Esophagus squamous epithelium (tissue), 5 donors: ENCODE results near the gene ARSJ. TPM values are rescaled to one million over a fixed set of nuclear protein-coding genes. Genes with fewer than 3 reads are reported as not detected.

ENCODE experiments used
- DNase-seq: peaks from one replicate; lab custom pipeline; 2025; lab: John Stamatoyannopoulos, UW
- H3K27ac ChIP-seq, 4 donors: fragments of 200-600 bp; sonication (generic); one replicate each; pipeline ENCODE4 v1.5.1; 2016 to 2019; ENCODE audit warnings: mild to moderate bottlenecking in 1 of 4
- H3K27me3 ChIP-seq, 4 donors: fragments of 200-600 bp; sonication (generic); 1 replicate in 3 of 4; 2 replicates in 1 of 4; pipeline versions ENCODE4 v1.5.1 to v1.6.0; 2017 to 2021; ENCODE audit warnings: antibody characterized with exemption in 1 of 4
- H3K36me3 ChIP-seq, 3 donors: fragments of 200-600 bp; sonication (generic); one replicate each; pipeline ENCODE4 v1.5.1; 2016 to 2019
- H3K4me1 ChIP-seq, 3 donors: fragments of 200-600 bp; sonication (generic); one replicate each; pipeline ENCODE4 v1.5.1; 2017 to 2019
- H3K4me3 ChIP-seq, 4 donors: fragments of 200-600 bp; sonication (generic); 1 replicate in 3 of 4; 2 replicates in 1 of 4; pipeline ENCODE4 v1.5.1; 2016 to 2019; ENCODE audit warnings: mild to moderate bottlenecking in 2 of 4, moderate library complexity in 1 of 4
- H3K9me3 ChIP-seq, 3 donors: fragments of 200-600 bp; sonication (generic); one replicate each; pipeline ENCODE4 v1.5.1; 2016 to 2019
- CTCF ChIP-seq, 6 experiments: fragments of 450-650 bp in 4 of 6; fragments of 200-600 bp in 2 of 6; sonication (generic) in 2 of 6; IDR thresholded peaks; one replicate each; pipeline ENCODE4 v1.5.1; 2016 to 2019; ENCODE audit warnings: antibody characterized with exemption in 6 of 6, mild to moderate bottlenecking in 4 of 6, moderate library complexity in 4 of 6
- POLR2A ChIP-seq, 4 donors: fragments of 450-650 bp; IDR thresholded peaks; one replicate each; pipeline ENCODE4 v1.6.1; 2017; ENCODE audit warnings: antibody characterized with exemption in 4 of 4, mild to moderate bottlenecking in 4 of 4, moderate library complexity in 3 of 4
- WGBS, 2 donors: methylation state at CpG; one replicate each; pipeline ENCODE4 v1.1.5; 2018; 5-methylcytosine and 5-hydroxymethylcytosine counted together
- intact Hi-C: fragments of 100-400 bp; cut with DNase I; formaldehyde crosslinking; loops from one replicate; pipeline ENCODE4 v1.15.0; 2022
- total RNA-seq, 4 donors: library from RNA; depleted of rRNA; stranded (reverse); fragments of >200 nt; gene quantifications; one replicate each; pipeline ENCODE4 v1.1.0, GENCODE V29; 2016
- donor health status: DM: yes; HTN: yes; CAD: no.

Gene ARSJ
- total RNA-seq, 4 donors from 2014 or later, result 2.7 to 10.3 (median 5.8) TPM

- TF ChIP-seq POLR2A (IDR thresholded peaks at IDR 0.05) (no peak), CTCF (IDR thresholded peaks at IDR 0.05) (no peak)
- H3K9me3 ChIP-seq, result no peaks in the 10 kb centered on the region
- peak overlapping the region; percentile 1 to 84 (median 74) for H3K4me3 ChIP-seq
- H3K36me3 ChIP-seq, result no peaks in the 10 kb centered on the region
- intact Hi-C loops, result no loop called here
- H3K27me3 ChIP-seq, result no peaks in the 10 kb centered on the region
- H3K27ac ChIP-seq, result peak overlapping the region in 3 of 4 donors; percentile 18 to 90 (median 90)
- H3K4me1 ChIP-seq, result peaks cover 0 to 60% (median 8%) of the 10 kb centered on the region in 3 donors
- 27 to 31% methylated on average over 1 of the region's 1 CpG for WGBS, 2 donors
- DNase-seq, result no peak
Observed at GRCh38 chr4:113977526-113977855, 2.0 kb downstream of the ARSJ start.

DNA sequence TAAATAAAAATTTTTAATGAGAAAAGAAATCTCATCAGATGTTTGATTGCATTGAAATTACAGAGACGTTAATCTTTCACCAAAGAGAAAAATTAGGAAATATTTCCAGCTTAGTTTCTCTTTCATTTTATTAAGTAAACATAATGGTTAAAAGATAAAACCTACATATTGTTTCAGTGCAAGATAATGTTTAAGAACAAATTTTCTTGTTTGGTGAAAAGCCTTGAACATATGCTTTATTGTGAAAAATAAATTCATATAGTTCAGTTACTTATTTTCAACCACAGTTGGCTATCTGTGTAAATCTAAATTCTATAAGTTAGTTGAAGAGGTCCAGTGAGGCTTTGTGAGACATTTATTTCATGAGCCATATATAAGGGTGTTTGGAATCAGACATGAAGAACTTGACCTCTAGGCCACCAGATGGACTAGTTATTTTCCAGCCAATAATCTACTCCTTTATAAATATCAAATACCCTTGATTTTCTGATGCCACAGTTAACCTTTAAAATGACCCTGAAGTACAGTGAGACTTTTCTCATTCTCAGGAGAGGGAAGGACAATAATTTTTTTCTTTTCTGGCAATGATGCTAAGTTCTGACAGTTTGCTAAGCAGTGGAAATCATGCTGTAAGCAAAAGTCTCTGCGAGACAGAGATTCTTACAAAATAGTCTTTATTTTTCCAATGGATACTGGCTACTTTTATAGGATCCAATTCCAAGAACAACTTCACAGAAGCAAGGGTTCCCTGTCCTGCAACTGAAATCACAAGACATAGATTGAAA is 2.5 kb downstream of the ARSJ start:
- intact Hi-C loops, result no loop called here
- no peaks in the 10 kb centered on the region for H3K36me3 ChIP-seq
- H3K27me3 ChIP-seq, result no peaks in the 10 kb centered on the region
- no peak for TF ChIP-seq POLR2A (IDR thresholded peaks at IDR 0.05)
- TF ChIP-seq CTCF (IDR thresholded peaks at IDR 0.05), result no peak
- peaks cover 0 to 55% (median 8%) of the 10 kb centered on the region in 3 donors for H3K4me1 ChIP-seq
- H3K27ac ChIP-seq, result peak overlapping the region in 3 of 4 donors; percentile 18 to 90 (median 90)
- peak overlapping the region; percentile 1 to 84 (median 74) for H3K4me3 ChIP-seq
- 21 to 30% methylated on average over 2 of the region's 2 CpGs for WGBS, 2 donors
- H3K9me3 ChIP-seq, result no peaks in the 10 kb centered on the region
- no peak for DNase-seq

GRCh38 chr4:113975578-113975977 is 3.9 kb downstream of the ARSJ start:
- peak overlapping the region in 1 of 4 donors; percentile 11 for H3K27ac ChIP-seq
- H3K4me1 ChIP-seq, result peaks cover 0 to 43% (median 5%) of the 10 kb centered on the region in 3 donors
- no peaks in the 10 kb centered on the region for H3K9me3 ChIP-seq
- no peaks in the 10 kb centered on the region for H3K36me3 ChIP-seq
- TF ChIP-seq POLR2A (IDR thresholded peaks at IDR 0.05), result no peak
- TF ChIP-seq CTCF (IDR thresholded peaks at IDR 0.05), result no peak
- no peaks in the 10 kb centered on the region for H3K27me3 ChIP-seq
- 36 to 69% methylated on average over 2 of the region's 2 CpGs for WGBS, 2 donors
- intact Hi-C loops, result no loop called here
- peak overlapping the region in 2 of 4 donors; percentile 69 to 84 for H3K4me3 ChIP-seq
- no peak for DNase-seq

- DNase-seq, result no peak
- no peaks in the 10 kb centered on the region for H3K9me3 ChIP-seq
- no peak overlapping the region for H3K4me3 ChIP-seq
- no peaks in the 10 kb centered on the region for H3K27me3 ChIP-seq
- no peak overlapping the region for H3K27ac ChIP-seq
- H3K36me3 ChIP-seq, result no peaks in the 10 kb centered on the region
- TF ChIP-seq CTCF (IDR thresholded peaks at IDR 0.05), result no peak
- no peak for TF ChIP-seq POLR2A (IDR thresholded peaks at IDR 0.05)
- intact Hi-C loops, result no loop called here
- H3K4me1 ChIP-seq, result peaks cover 0 to 34% (median 0%) of the 10 kb centered on the region in 3 donors
Observed at GRCh38 chr4:113974467-113974866, 5.0 kb downstream of the ARSJ start.

DNA sequence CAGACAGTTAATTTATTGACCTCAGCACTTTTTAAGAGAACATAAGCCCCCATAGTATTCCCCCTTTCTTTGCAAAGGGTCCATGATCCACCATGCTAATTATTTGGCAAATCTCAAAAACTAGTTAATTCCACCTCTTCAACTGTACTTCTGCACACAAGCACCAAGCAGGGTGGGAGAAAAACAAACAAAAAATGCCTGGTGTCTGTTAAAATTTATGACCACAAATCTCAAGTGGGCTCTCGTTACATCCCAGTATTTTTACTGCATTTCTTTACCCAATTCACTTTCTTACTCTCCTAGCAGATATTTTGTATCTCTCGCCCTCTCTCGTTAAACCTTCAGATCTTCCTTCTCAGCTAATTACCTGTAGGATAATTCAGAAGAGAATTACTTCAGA is 6.1 kb downstream of the ARSJ start:
- H3K4me3 ChIP-seq, result no peak overlapping the region
- H3K9me3 ChIP-seq, result no peaks in the 10 kb centered on the region
- no peaks in the 10 kb centered on the region for H3K36me3 ChIP-seq
- H3K27me3 ChIP-seq, result no peaks in the 10 kb centered on the region
- intact Hi-C loops, result no loop called here
- peaks cover 0 to 30% (median 0%) of the 10 kb centered on the region in 3 donors for H3K4me1 ChIP-seq
- no peak for DNase-seq
- H3K27ac ChIP-seq, result no peak overlapping the region
- TF ChIP-seq CTCF (IDR thresholded peaks at IDR 0.05) (no peak), POLR2A (IDR thresholded peaks at IDR 0.05) (no peak)
- 81 to 98% methylated on average over 3 of the region's 3 CpGs for WGBS, 2 donors
